ENCODE measurements around the gene RBMS1.

The RBMS1 gene

DNA sequence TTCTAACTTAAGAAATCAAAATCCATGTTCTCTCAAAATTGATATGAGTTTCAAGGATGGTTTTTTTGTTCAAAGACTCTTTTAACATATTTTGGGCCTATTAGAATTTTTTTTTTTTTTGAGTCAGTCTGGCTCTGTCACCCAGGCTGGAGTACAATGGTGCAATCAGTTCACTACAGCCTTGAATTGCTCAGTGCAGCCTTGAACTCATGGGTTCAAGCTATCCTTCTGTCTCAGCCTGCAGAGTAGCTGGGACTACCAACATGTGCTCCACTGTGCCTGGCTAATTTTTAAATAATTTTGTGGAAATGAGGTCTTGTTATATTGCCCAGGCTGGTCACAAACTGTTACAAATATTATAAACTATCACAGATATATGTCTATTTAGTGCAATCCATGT is 40.6 kb upstream of the RBMS1 start:
- H3K36me3 ChIP-seq, result no peaks in the 10 kb centered on the region
- no peaks in the 10 kb centered on the region for H3K9me3 ChIP-seq
- H3K4me3 ChIP-seq, result no peak overlapping the region
- TF ChIP-seq, protein P1, sequence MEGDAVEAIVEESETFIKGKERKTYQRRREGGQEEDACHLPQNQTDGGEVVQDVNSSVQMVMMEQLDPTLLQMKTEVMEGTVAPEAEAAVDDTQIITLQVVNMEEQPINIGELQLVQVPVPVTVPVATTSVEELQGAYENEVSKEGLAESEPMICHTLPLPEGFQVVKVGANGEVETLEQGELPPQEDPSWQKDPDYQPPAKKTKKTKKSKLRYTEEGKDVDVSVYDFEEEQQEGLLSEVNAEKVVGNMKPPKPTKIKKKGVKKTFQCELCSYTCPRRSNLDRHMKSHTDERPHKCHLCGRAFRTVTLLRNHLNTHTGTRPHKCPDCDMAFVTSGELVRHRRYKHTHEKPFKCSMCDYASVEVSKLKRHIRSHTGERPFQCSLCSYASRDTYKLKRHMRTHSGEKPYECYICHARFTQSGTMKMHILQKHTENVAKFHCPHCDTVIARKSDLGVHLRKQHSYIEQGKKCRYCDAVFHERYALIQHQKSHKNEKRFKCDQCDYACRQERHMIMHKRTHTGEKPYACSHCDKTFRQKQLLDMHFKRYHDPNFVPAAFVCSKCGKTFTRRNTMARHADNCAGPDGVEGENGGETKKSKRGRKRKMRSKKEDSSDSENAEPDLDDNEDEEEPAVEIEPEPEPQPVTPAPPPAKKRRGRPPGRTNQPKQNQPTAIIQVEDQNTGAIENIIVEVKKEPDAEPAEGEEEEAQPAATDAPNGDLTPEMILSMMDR (IDR thresholded peaks at IDR 0.05), result no peak
- no peak overlapping the region for H3K27ac ChIP-seq
- no peak for DNase-seq
- H3K27me3 ChIP-seq, result no peaks in the 10 kb centered on the region
- H3K4me1 ChIP-seq, result peaks cover 0 to 21% (median 3%) of the 10 kb centered on the region in 4 donors
- intact Hi-C loops (cut with DNase I; ENCODE audit: low total_unique reads), result no loop called here

DNA sequence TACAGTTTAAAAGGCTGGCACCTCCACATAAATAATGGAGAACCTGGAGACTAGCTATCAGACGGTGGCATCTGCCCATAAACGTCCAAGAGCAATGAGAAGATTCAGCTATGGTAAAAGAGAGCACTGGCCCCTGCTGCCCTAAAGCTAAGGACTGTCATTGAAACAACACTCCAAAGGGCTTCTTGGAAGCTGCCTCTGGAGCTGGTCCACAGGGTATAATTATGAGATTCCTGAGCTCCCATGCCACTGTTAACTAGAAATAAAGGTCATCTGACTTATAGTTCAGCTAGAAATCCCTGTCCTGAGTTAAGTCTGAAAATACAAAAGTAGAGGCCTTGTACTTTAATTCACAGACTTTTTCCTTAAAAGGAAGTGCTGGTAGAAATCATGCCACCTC is 39.9 kb upstream of the RBMS1 start:
- DNase-seq, result no peak
- TF ChIP-seq, protein P1 (IDR thresholded peaks at IDR 0.05), result no peak
- Histone ChIP-seq H3K27me3 (no peaks in the 10 kb centered on the region), H3K27ac (peak overlapping the region in 1 of 2 donors; percentile 37), H3K9me3 (no peaks in the 10 kb centered on the region), H3K4me3 (no peak overlapping the region), H3K4me1 (peaks cover 0 to 21% (median 3%) of the 10 kb centered on the region in 4 donors), H3K36me3 (no peaks in the 10 kb centered on the region)
- intact Hi-C loops (cut with DNase I; ENCODE audit: low total_unique reads), result no loop called here

DNA sequence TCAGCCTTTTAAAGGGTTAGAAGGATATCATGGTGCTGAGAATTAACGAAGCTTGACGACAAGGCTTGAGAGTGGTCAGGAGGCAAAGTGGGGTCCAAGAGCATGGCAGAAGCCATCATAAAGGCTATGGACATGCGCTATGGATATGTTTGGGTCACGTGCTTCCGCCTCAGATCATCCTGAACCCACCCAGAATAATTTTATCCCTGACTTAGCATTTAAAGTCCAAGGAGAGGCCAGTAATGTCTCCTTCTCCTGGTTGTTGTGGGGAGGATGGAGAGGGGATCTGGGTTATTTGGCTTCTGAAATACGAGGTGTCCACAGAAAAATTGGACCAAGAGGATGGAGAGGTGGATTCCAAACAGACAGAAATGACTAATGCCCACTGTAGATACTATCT is 38.8 kb upstream of the RBMS1 start:
- Histone ChIP-seq H3K27me3 (no peaks in the 10 kb centered on the region), H3K27ac (no peak overlapping the region), H3K4me3 (no peak overlapping the region), H3K4me1 (peaks cover 0 to 21% (median 3%) of the 10 kb centered on the region in 4 donors), H3K9me3 (no peaks in the 10 kb centered on the region), H3K36me3 (no peaks in the 10 kb centered on the region)
- intact Hi-C loops (cut with DNase I; ENCODE audit: low total_unique reads), result no loop called here
- TF ChIP-seq, protein P1 (IDR thresholded peaks at IDR 0.05), result no peak
- DNase-seq, result no peak

DNA sequence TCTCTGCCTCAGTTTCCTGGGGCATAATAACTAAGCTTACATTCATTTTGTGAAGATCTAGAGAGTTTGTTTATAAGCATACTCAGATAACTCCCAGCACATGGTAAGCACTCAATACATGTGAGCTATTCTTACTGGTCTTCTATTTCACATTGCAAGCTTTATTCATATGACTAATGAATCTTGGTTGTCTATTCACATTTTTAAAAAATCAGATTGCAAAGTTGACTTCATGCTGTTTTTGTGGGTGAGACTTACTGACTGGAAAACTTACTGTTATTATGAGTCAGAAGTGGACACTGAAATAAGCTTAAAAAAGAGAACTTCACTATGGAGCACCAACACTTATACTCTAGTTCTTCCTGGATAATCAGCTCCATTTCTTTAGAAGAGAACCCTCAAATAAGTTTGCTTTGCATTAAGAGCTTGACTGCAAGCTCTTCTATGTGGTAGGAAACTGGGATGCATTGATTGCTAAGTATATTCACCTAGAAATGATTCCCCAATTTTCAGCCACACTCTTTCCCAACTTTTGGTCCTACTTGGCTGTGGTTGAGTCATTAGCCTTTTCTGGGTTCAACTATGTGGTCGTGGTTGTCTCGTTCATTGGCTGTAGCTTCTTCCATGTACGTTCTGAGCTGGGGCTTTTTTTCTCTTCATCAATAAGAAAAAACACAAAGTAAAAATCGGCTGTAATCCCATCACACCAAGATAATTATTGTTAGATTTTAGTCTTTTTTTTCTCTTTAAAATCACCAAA is 29.5 kb upstream of the RBMS1 start:
- H3K9me3 ChIP-seq, result no peaks in the 10 kb centered on the region
- no peaks in the 10 kb centered on the region for H3K27me3 ChIP-seq
- no peak overlapping the region for H3K27ac ChIP-seq
- intact Hi-C loops (cut with DNase I; ENCODE audit: low total_unique reads), result no loop called here
- TF ChIP-seq, protein P1 (IDR thresholded peaks at IDR 0.05), result no peak
- H3K4me3 ChIP-seq, result no peak overlapping the region
- no peak for DNase-seq
- H3K4me1 ChIP-seq, result no peaks in the 10 kb centered on the region
- no peaks in the 10 kb centered on the region for H3K36me3 ChIP-seq

DNA sequence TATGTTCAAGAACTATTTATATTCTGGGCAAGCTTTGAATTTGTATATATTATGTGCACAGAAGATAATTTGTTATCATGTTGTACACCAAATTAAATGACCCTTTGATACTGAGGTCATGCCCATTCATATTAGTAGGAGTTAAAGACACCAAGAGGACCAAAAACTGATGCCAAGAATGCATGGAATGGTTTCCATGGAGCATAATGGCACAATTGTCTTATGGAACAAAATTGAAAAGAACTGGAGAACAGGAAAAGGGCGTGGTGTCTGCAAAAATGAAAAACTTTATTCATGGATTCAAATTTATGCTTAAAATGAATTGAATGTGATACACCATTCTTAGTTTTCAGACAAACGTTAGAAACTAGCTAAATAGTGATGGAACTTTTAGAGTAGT is 24.1 kb upstream of the RBMS1 start:
- DNase-seq, result no peak
- intact Hi-C loops (cut with DNase I; ENCODE audit: low total_unique reads), result no loop called here
- no peaks in the 10 kb centered on the region for H3K9me3 ChIP-seq
- H3K36me3 ChIP-seq, result no peaks in the 10 kb centered on the region
- no peaks in the 10 kb centered on the region for H3K4me1 ChIP-seq
- TF ChIP-seq, protein P1 (IDR thresholded peaks at IDR 0.05), result no peak
- no peaks in the 10 kb centered on the region for H3K27me3 ChIP-seq
- H3K27ac ChIP-seq, result no peak overlapping the region
- no peak overlapping the region for H3K4me3 ChIP-seq

Measured in tibial artery (tissue), 4 donors.